ENCODE data around the gene ID3. TPM values are rescaled to one million over a fixed set of nuclear protein-coding genes. Genes with fewer than 3 reads are reported as not detected.
A peak's percentile ranks its signal among the peaks of the same experiment; 100 is the strongest.

Gene ID3
- total RNA-seq, 6 donors from 2014 or later, result 75.4 to 269 (median 135) TPM

GRCh38 chr1:23554127-23554480, 5.2 kb downstream of the ID3 start:
- Histone ChIP-seq H3K4me1 (peaks cover 26 to 64% (median 38%) of the 10 kb centered on the region in 4 donors), H3K27ac (peak overlapping the region; percentile 92 to 97 (median 94)), H3K36me3 (peaks cover 0 to 21% (median 0%) of the 10 kb centered on the region in 4 donors), H3K9me3 (no peaks in the 10 kb centered on the region), H3K4me3 (peak overlapping the region; percentile 11 to 68 (median 58)), H3K27me3 (no peaks in the 10 kb centered on the region)
- DNase-seq, result no peak
- WGBS, 2 donors, result 20 to 23% methylated on average over 11 to 12 of the region's 12 CpGs
- TF ChIP-seq EP300 (IDR thresholded peaks at IDR 0.05), result no peak
- TF ChIP-seq POLR2A (IDR thresholded peaks at IDR 0.05), result no peak
- TF ChIP-seq CTCF (IDR thresholded peaks at IDR 0.05), result no peak
- TF ChIP-seq POLR2AphosphoS5 (IDR thresholded peaks at IDR 0.05), result no peak
- no peak for ATAC-seq (ENCODE audit: low FRiP score in 2 of 2)

- WGBS, 2 donors, result 73 to 86% methylated on average over 11 to 21 of the region's 21 CpGs
- Histone ChIP-seq H3K36me3 (peaks cover 0 to 16% (median 0%) of the 10 kb centered on the region in 4 donors), H3K27me3 (no peaks in the 10 kb centered on the region), H3K9me3 (no peaks in the 10 kb centered on the region), H3K4me3 (peak overlapping the region in 2 of 4 donors; percentile 65 to 68), H3K27ac (peak overlapping the region; percentile 92 to 97 (median 94)), H3K4me1 (peaks cover 30 to 63% (median 41%) of the 10 kb centered on the region in 4 donors)
- ATAC-seq (ENCODE audit: low FRiP score in 2 of 2), result no peak
- TF ChIP-seq CTCF (IDR thresholded peaks at IDR 0.05) (no peak), POLR2AphosphoS5 (IDR thresholded peaks at IDR 0.05) (no peak), POLR2A (IDR thresholded peaks at IDR 0.05) (no peak), EP300 (IDR thresholded peaks at IDR 0.05) (no peak)
- DNase-seq, result peak in 1 of 2 donors; percentile 56
Observed at GRCh38 chr1:23553231-23554126, 5.8 kb downstream of the ID3 start.

- H3K4me1 ChIP-seq, result peaks cover 43 to 61% (median 51%) of the 10 kb centered on the region in 4 donors
- no peak overlapping the region for H3K4me3 ChIP-seq
- H3K27ac ChIP-seq, result peak overlapping the region in 2 of 4 donors; percentile 96 to 97
- H3K9me3 ChIP-seq, result no peaks in the 10 kb centered on the region
- 90 to 96% methylated on average over 4 of the region's 4 CpGs for WGBS, 2 donors
- no peaks in the 10 kb centered on the region for H3K27me3 ChIP-seq
- no peak for TF ChIP-seq POLR2A (IDR thresholded peaks at IDR 0.05)
- DNase-seq, result no peak
- no peak for ATAC-seq (ENCODE audit: low FRiP score in 2 of 2)
- peaks cover 0 to 2% (median 0%) of the 10 kb centered on the region in 4 donors for H3K36me3 ChIP-seq
Observed at GRCh38 chr1:23551849-23552248, 7.5 kb downstream of the ID3 start.

- Histone ChIP-seq H3K4me3 (no peak overlapping the region), H3K9me3 (no peaks in the 10 kb centered on the region), H3K27me3 (no peaks in the 10 kb centered on the region), H3K27ac (peak overlapping the region; percentile 45 to 96 (median 58)), H3K36me3 (no peaks in the 10 kb centered on the region), H3K4me1 (peaks cover 21 to 54% (median 42%) of the 10 kb centered on the region in 4 donors)
- ATAC-seq (ENCODE audit: low FRiP score in 2 of 2) (peak in 1 of 2 donors; percentile 46), DNase-seq (no peak)
- TF ChIP-seq POLR2AphosphoS5 (IDR thresholded peaks at IDR 0.05) (no peak), EP300 (IDR thresholded peaks at IDR 0.05) (no peak), CTCF (IDR thresholded peaks at IDR 0.05) (no peak), POLR2A (IDR thresholded peaks at IDR 0.05) (no peak)
- WGBS, 2 donors, result 49 to 59% methylated on average over 9 of the region's 9 CpGs
Observed at GRCh38 chr1:23548704-23549143, 10.6 kb downstream of the ID3 start.

GRCh38 chr1:23546897-23547584, 12.3 kb downstream of the ID3 start:
- ATAC-seq (ENCODE audit: low FRiP score in 2 of 2), result no peak

More at GRCh38 chr1:23546897-23547584, 12.3 kb downstream of the ID3 start:
- WGBS, 2 donors, result 62 to 65% methylated on average over 8 of the region's 8 CpGs
- Histone ChIP-seq H3K27me3 (no peaks in the 10 kb centered on the region), H3K9me3 (no peaks in the 10 kb centered on the region), H3K36me3 (no peaks in the 10 kb centered on the region), H3K4me3 (no peak overlapping the region), H3K27ac (peak overlapping the region in 2 of 4 donors; percentile 71 to 96), H3K4me1 (peaks cover 20 to 42% (median 34%) of the 10 kb centered on the region in 4 donors)
- TF ChIP-seq EP300 (IDR thresholded peaks at IDR 0.05) (no peak), POLR2A (IDR thresholded peaks at IDR 0.05) (no peak), POLR2AphosphoS5 (IDR thresholded peaks at IDR 0.05) (no peak), CTCF (IDR thresholded peaks at IDR 0.05) (no peak)
- DNase-seq, result no peak
